HG03159 (cell line): ENCODE results near the gene ZER1.

Experiments
- ATAC-seq: cut with Tn5 transposase; IDR thresholded peaks from one replicate; pipeline ENCODE4 v1.9.1; 2021; ENCODE audit warnings: mild to moderate bottlenecking, moderate library complexity; ENCODE audit not compliant: unreplicated experiment

ZER1 gene

GRCh38 chr9:128743421-128743820 is 28.3 kb downstream of the ZER1 start:
- ATAC-seq: no peak

- ATAC-seq: no peak
These were observed 29.3 kb downstream of the ZER1 start for GRCh38 chr9:128742401-128742800.

GRCh38 chr9:128735373-128735772 is 36.4 kb downstream of the ZER1 start:
- ATAC-seq: no peak

- no peak for ATAC-seq
These were observed 38.5 kb downstream of the ZER1 start for GRCh38 chr9:128733256-128733655.

GRCh38 chr9:128732576-128732975 is 39.2 kb downstream of the ZER1 start:
- ATAC-seq: no peak

- no peak for ATAC-seq
These were observed 40.0 kb downstream of the ZER1 start for GRCh38 chr9:128731691-128732090.

GRCh38 chr9:128731093-128731492 is 40.6 kb downstream of the ZER1 start:
- ATAC-seq: no peak

- no peak for ATAC-seq
These were observed 41.8 kb downstream of the ZER1 start for GRCh38 chr9:128729766-128730517.

- ATAC-seq: no peak
These were observed 42.4 kb downstream of the ZER1 start for GRCh38 chr9:128729302-128729701.

- ATAC-seq: no peak
These were observed 43.4 kb downstream of the ZER1 start for GRCh38 chr9:128728298-128728697.

GRCh38 chr9:128727640-128728248 is 44.0 kb downstream of the ZER1 start:
- ATAC-seq: no peak

- no peak for ATAC-seq
These were observed 46.9 kb downstream of the ZER1 start for GRCh38 chr9:128724744-128725211.

- ATAC-seq: peak; percentile 93
These were observed 47.6 kb downstream of the ZER1 start, which contains the start of gene ZDHHC12 for GRCh38 chr9:128723866-128724743. Gene ZDHHC12, minus strand, starts transcription at chr9:128724127. Its CDS starts 34 bp downstream, at chr9:128724093.

GRCh38 chr9:128723352-128723865 is 48.3 kb downstream of the ZER1 start:
- no peak for ATAC-seq

GRCh38 chr9:128722380-128723351 is 49.1 kb downstream of the ZER1 start:
- ATAC-seq: no peak

GRCh38 chr9:128721487-128722010 is 50.2 kb downstream of the ZER1 start:
- ATAC-seq: no peak

GRCh38 chr9:128720841-128721486 is 50.8 kb downstream of the ZER1 start:
- ATAC-seq: no peak

GRCh38 chr9:128719919-128720605 is 51.7 kb downstream of the ZER1 start:
- no peak for ATAC-seq

- no peak for ATAC-seq
These were observed 53.3 kb downstream of the ZER1 start for GRCh38 chr9:128718475-128718874.
